Measurements from ENCODE around the gene SYT5.
"Not testable (repeated sequence)": the region's sequence is repeated elsewhere in the genome, so short reads cannot be mapped to it uniquely, and the experiment has no call there.

SYT5 gene

GRCh38 chr19:55156202-55157063 is 23.7 kb downstream of the SYT5 start:
- Histone ChIP-seq H3K27ac (no peak overlapping the region), H3K4me1 (peaks cover 0 to 13% (median 3%) of the 10 kb centered on the region in 4 donors), H3K4me3 (no peak overlapping the region), H3K27me3 (peaks cover 0 to 81% of the 10 kb centered on the region in 2 donors), H3K36me3 (no peaks in the 10 kb centered on the region), H3K9me3 (no peaks in the 10 kb centered on the region)
- no peak for TF ChIP-seq CTCF (IDR thresholded peaks at IDR 0.05)
- no peak for DNase-seq
- intact Hi-C loops (cut with DNase I; ENCODE audit: low total_unique reads) = no loop called here

- H3K36me3 ChIP-seq; H3K4me3 ChIP-seq; DNase-seq; intact Hi-C loops (cut with DNase I; ENCODE audit: low total_unique reads); H3K9me3 ChIP-seq; H3K27ac ChIP-seq: not testable (repeated sequence)
- Histone ChIP-seq H3K4me1 (peaks cover 0 to 13% (median 3%) of the 10 kb centered on the region in 4 donors), H3K27me3 (peaks cover 0 to 80% of the 10 kb centered on the region in 2 donors)
Measured at GRCh38 chr19:55155784-55156183, 24.3 kb downstream of the SYT5 start.

GRCh38 chr19:55153652-55154264 is 26.3 kb downstream of the SYT5 start:
- Histone ChIP-seq H3K27ac (no peak overlapping the region), H3K4me3 (no peak overlapping the region), H3K27me3 (peaks cover 0 to 76% of the 10 kb centered on the region in 2 donors), H3K36me3 (no peaks in the 10 kb centered on the region), H3K9me3 (no peaks in the 10 kb centered on the region), H3K4me1 (peaks cover 0 to 13% (median 3%) of the 10 kb centered on the region in 4 donors)
- TF ChIP-seq CTCF (IDR thresholded peaks at IDR 0.05) = no peak
- intact Hi-C loops (cut with DNase I; ENCODE audit: low total_unique reads) = no loop called here
- no peak for DNase-seq

GRCh38 chr19:55152017-55152416 is 28.1 kb downstream of the SYT5 start:
- Histone ChIP-seq H3K4me1 (peaks cover 0 to 12% (median 3%) of the 10 kb centered on the region in 4 donors), H3K27me3 (peaks cover 0 to 76% of the 10 kb centered on the region in 2 donors), H3K27ac (no peak overlapping the region), H3K9me3 (no peaks in the 10 kb centered on the region), H3K4me3 (no peak overlapping the region), H3K36me3 (no peaks in the 10 kb centered on the region)
- no peak for DNase-seq
- no peak for TF ChIP-seq CTCF (IDR thresholded peaks at IDR 0.05)
- intact Hi-C loops (cut with DNase I; ENCODE audit: low total_unique reads) = no loop called here

- intact Hi-C loops (cut with DNase I; ENCODE audit: low total_unique reads) = loop anchor here (5.0 kb wide), 1 partner anchor 353 kb away; no protein-coding TSS in a partner anchor
- no peak for DNase-seq
- no peaks in the 10 kb centered on the region for H3K9me3 ChIP-seq
- no peak within 1 kb of the TSS for H3K27ac ChIP-seq
- no peak for TF ChIP-seq CTCF (IDR thresholded peaks at IDR 0.05)
- peaks cover 0 to 13% (median 4%) of the 10 kb centered on the region in 4 donors for H3K4me1 ChIP-seq
- no peak within 1 kb of the TSS for H3K4me3 ChIP-seq
- H3K27me3 ChIP-seq = peaks cover 7 to 79% of the 10 kb centered on the region in 2 donors
- H3K36me3 ChIP-seq = no peaks in the 10 kb centered on the region
Measured at GRCh38 chr19:55149078-55150003, 30.7 kb downstream of the SYT5 start, which contains the start of gene TNNT1. Gene TNNT1 (minus strand): TSS chr19:55149206. CDS start chr19:55147157, 2,049 bp downstream.
